ENCODE results near the gene AFG1L.
"Not testable (repeated sequence)": the region's sequence is repeated elsewhere in the genome, so short reads cannot be mapped to it uniquely, and the experiment has no call there.

Gene AFG1L

DNA sequence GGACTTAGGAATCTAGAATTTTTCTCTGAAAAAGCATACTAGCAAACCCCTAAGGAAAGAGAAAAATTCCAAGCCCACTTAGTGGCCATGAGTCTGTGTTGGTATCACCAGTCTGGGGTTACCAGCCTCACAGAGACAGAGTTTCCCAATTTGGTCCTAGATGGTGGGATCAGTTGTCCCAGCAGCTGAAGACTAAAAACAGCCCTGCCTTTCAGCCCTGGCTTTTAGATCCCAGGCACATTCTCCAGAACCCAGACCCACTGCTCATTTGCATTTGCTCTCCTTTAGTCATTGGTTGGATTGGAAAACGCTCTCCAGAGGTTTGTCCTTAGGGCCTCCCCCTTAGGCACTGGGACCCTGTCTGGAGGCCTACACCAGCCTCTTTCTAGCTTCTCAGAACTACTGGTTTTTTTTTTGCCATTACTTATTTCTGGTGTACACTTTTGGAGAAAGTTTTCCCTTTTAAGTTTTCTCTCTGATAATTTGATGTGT, 226.8 kb downstream of the AFG1L start:
- no peak overlapping the region for H3K4me3 ChIP-seq (ENCODE audit: insufficient read length, low read depth)
- H3K27me3 ChIP-seq (ENCODE audit: insufficient read depth, insufficient read length), result no peaks in the 10 kb centered on the region
- H3K9ac ChIP-seq (ENCODE audit: insufficient read length, low read depth), result no peak overlapping the region
- no peaks in the 10 kb centered on the region for H3K4me1 ChIP-seq (ENCODE audit: insufficient read depth, insufficient read length)
- TF ChIP-seq ZNF274 (IDR thresholded peaks at IDR 0.05; ENCODE audit: low read depth, low read length) (no peak), YY1 (IDR thresholded peaks at IDR 0.05; ENCODE audit: insufficient read depth, insufficient read length) (no peak), SUZ12 (IDR thresholded peaks at IDR 0.05; ENCODE audit: extremely low read depth, insufficient read depth, insufficient read length) (no peak)
- H3K36me3 ChIP-seq (ENCODE audit: insufficient read depth, insufficient read length, low read length), result no peaks in the 10 kb centered on the region
- H3K9me3 ChIP-seq (ENCODE audit: insufficient read depth, low read length), result no peaks in the 10 kb centered on the region
- DNase-seq (ENCODE audit: low read depth, low spot score), result no peak

DNA sequence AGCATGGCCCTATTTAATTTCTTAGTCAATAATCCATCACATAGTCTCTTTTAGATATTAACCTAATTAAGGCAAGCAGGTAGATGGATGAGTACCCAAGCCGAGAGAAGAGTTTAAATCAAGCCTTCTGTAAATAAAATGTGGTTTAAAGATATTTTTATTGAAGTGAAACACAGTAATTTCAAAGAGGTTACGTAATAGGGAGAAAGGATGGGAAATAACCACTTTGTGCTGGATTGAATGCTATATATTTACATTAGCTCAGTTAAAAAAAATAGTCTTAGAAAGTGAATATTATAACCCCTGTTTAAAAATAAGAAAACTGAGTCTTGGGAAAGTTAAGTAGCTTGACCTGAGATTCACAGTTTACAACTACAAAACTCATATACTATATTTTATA, 228.8 kb downstream of the AFG1L start:
- Histone ChIP-seq H3K36me3 (ENCODE audit: insufficient read depth, insufficient read length, low read length) (no peaks in the 10 kb centered on the region), H3K4me1 (ENCODE audit: insufficient read depth, insufficient read length) (peaks cover 2% of the 10 kb centered on the region), H3K9ac (ENCODE audit: insufficient read length, low read depth) (no peak overlapping the region), H3K27me3 (ENCODE audit: insufficient read depth, insufficient read length) (no peaks in the 10 kb centered on the region), H3K4me3 (ENCODE audit: insufficient read length, low read depth) (no peak overlapping the region), H3K9me3 (ENCODE audit: insufficient read depth, low read length) (no peaks in the 10 kb centered on the region)
- DNase-seq (ENCODE audit: low read depth, low spot score), result no peak
- TF ChIP-seq ZNF274 (IDR thresholded peaks at IDR 0.05; ENCODE audit: low read depth, low read length) (no peak), SUZ12 (IDR thresholded peaks at IDR 0.05; ENCODE audit: extremely low read depth, insufficient read depth, insufficient read length) (no peak), YY1 (IDR thresholded peaks at IDR 0.05; ENCODE audit: insufficient read depth, insufficient read length) (no peak)

DNA sequence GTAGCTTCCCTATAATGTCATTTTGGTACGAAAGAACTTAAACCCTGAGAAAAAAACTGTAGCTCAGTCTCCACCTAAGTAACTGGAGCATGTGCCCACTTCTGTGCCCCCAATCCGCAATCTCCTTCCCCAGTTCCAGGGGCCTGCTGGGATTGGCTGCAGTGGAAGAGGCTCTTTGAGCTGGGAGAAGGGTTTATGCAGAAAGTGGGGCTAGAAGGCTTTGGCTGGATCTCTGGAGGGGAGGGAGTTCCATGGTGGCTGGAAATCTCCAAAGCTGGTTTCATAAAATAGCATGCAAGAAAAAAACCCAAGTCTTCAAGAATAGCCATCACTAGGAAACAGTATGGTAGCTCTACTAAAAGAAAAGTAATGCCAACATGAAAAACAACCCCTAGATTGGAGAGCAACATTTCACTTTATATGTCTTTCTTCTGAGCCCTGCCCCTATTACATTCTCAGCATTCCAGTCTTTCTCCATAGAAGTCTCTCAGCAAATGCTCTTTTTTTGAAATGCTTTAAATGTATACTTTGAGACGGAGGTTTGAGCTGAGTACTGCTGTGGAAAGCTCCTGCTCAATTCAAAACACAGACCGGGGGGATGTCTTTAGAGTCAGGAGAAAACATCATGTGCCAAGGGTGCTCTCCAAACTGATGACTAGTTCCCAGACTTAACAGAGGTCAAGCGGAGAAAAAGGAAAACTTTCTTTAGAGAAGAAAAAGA, 229.8 kb downstream of the AFG1L start:
- H3K9me3 ChIP-seq (ENCODE audit: insufficient read depth, low read length), result no peaks in the 10 kb centered on the region
- no peaks in the 10 kb centered on the region for H3K36me3 ChIP-seq (ENCODE audit: insufficient read depth, insufficient read length, low read length)
- H3K27me3 ChIP-seq (ENCODE audit: insufficient read depth, insufficient read length), result no peaks in the 10 kb centered on the region
- DNase-seq (ENCODE audit: low read depth, low spot score), result no peak
- no peak overlapping the region for H3K4me3 ChIP-seq (ENCODE audit: insufficient read length, low read depth)
- H3K9ac ChIP-seq (ENCODE audit: insufficient read length, low read depth), result no peak overlapping the region
- peaks cover 2% of the 10 kb centered on the region for H3K4me1 ChIP-seq (ENCODE audit: insufficient read depth, insufficient read length)
- TF ChIP-seq ZNF274 (IDR thresholded peaks at IDR 0.05; ENCODE audit: low read depth, low read length) (no peak), SUZ12 (IDR thresholded peaks at IDR 0.05; ENCODE audit: extremely low read depth, insufficient read depth, insufficient read length) (no peak), YY1 (IDR thresholded peaks at IDR 0.05; ENCODE audit: insufficient read depth, insufficient read length) (no peak)

DNA sequence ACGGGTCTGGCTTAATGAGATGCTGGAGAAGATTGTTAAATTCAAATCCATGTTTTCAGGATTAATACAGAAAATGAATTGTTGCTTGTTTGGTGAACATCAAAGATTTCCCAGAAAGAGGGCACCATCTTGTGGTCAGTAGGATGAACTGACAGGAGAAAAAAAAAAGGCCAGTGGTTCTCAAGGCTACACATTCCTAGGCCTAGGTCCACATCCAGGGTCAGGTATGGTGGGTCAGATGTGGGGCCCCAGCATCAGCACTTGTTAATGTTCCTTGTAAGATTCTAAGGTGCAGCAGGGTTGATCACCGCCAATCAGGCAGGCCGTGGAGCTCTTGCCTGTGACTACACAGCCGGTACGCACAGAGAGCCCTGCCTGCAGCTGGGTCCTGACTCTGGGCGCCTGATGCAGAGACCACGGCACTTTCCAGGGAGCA, 231.9 kb downstream of the AFG1L start:
- Histone ChIP-seq H3K9me3 (ENCODE audit: insufficient read depth, low read length) (no peaks in the 10 kb centered on the region), H3K27me3 (ENCODE audit: insufficient read depth, insufficient read length) (no peaks in the 10 kb centered on the region), H3K4me1 (ENCODE audit: insufficient read depth, insufficient read length) (peaks cover 2% of the 10 kb centered on the region), H3K9ac (ENCODE audit: insufficient read length, low read depth) (no peak overlapping the region), H3K4me3 (ENCODE audit: insufficient read length, low read depth) (no peak overlapping the region), H3K36me3 (ENCODE audit: insufficient read depth, insufficient read length, low read length) (no peaks in the 10 kb centered on the region)
- no peak for DNase-seq (ENCODE audit: low read depth, low spot score)
- TF ChIP-seq ZNF274 (IDR thresholded peaks at IDR 0.05; ENCODE audit: low read depth, low read length) (no peak), YY1 (IDR thresholded peaks at IDR 0.05; ENCODE audit: insufficient read depth, insufficient read length) (no peak), SUZ12 (IDR thresholded peaks at IDR 0.05; ENCODE audit: extremely low read depth, insufficient read depth, insufficient read length) (no peak)

DNA sequence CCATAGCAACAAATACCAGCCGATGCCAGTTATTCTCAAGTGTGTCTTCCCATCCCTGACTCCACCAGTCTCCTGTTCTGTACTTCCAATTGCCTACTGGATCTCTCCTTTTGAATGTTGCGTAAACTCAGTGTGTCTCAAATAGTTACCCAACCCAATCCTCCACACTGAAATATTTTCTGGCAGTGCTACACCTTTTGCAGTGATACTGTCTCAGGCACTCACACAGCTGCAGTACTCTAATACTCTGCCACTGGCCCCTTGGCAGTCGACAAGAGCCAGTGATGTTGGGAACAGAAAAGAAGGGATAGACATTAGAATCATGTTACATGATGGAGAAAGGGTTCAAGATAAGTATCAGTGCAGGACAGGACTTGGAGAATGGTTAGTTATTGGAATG, 234.0 kb downstream of the AFG1L start:
- TF ChIP-seq YY1 (IDR thresholded peaks at IDR 0.05; ENCODE audit: insufficient read depth, insufficient read length) (no peak), SUZ12 (IDR thresholded peaks at IDR 0.05; ENCODE audit: extremely low read depth, insufficient read depth, insufficient read length) (no peak), ZNF274 (IDR thresholded peaks at IDR 0.05; ENCODE audit: low read depth, low read length) (no peak)
- H3K36me3 ChIP-seq (ENCODE audit: insufficient read depth, insufficient read length, low read length), result no peaks in the 10 kb centered on the region
- H3K9ac ChIP-seq (ENCODE audit: insufficient read length, low read depth), result no peak overlapping the region
- H3K9me3 ChIP-seq (ENCODE audit: insufficient read depth, low read length), result no peaks in the 10 kb centered on the region
- DNase-seq (ENCODE audit: low read depth, low spot score), result no peak
- H3K4me3 ChIP-seq (ENCODE audit: insufficient read length, low read depth), result no peak overlapping the region
- H3K27me3 ChIP-seq (ENCODE audit: insufficient read depth, insufficient read length), result no peaks in the 10 kb centered on the region
- peaks cover 2% of the 10 kb centered on the region for H3K4me1 ChIP-seq (ENCODE audit: insufficient read depth, insufficient read length)

DNA sequence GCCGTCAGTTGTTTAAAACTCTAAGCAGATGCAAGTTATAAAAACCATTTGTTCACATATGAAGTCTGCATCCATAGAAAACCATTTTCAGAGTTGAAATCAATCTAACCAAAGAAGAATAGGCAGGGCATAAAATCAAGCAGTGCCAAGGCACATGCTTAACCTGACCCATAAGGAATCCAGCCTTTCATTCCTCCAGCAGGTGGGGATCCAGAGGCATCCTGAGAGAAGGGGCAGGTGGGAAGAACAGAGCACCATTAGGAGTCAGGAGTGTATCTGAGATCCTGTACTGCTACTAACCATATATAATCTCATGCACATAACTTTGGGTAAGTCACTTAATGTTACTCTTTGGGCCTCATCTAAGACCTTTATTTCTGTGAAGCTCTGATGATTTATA, 236.5 kb downstream of the AFG1L start:
- no peak for TF ChIP-seq ZNF274 (IDR thresholded peaks at IDR 0.05; ENCODE audit: low read depth, low read length)
- TF ChIP-seq YY1 (IDR thresholded peaks at IDR 0.05; ENCODE audit: insufficient read depth, insufficient read length), result no peak
- TF ChIP-seq SUZ12 (IDR thresholded peaks at IDR 0.05; ENCODE audit: extremely low read depth, insufficient read depth, insufficient read length), result no peak
- H3K4me3 ChIP-seq (ENCODE audit: insufficient read length, low read depth), result no peak overlapping the region
- H3K9me3 ChIP-seq (ENCODE audit: insufficient read depth, low read length), result no peaks in the 10 kb centered on the region
- H3K27me3 ChIP-seq (ENCODE audit: insufficient read depth, insufficient read length), result no peaks in the 10 kb centered on the region
- peaks cover 2% of the 10 kb centered on the region for H3K4me1 ChIP-seq (ENCODE audit: insufficient read depth, insufficient read length)
- DNase-seq (ENCODE audit: low read depth, low spot score), result no peak
- H3K9ac ChIP-seq (ENCODE audit: insufficient read length, low read depth), result no peak overlapping the region
- H3K36me3 ChIP-seq (ENCODE audit: insufficient read depth, insufficient read length, low read length), result no peaks in the 10 kb centered on the region

DNA sequence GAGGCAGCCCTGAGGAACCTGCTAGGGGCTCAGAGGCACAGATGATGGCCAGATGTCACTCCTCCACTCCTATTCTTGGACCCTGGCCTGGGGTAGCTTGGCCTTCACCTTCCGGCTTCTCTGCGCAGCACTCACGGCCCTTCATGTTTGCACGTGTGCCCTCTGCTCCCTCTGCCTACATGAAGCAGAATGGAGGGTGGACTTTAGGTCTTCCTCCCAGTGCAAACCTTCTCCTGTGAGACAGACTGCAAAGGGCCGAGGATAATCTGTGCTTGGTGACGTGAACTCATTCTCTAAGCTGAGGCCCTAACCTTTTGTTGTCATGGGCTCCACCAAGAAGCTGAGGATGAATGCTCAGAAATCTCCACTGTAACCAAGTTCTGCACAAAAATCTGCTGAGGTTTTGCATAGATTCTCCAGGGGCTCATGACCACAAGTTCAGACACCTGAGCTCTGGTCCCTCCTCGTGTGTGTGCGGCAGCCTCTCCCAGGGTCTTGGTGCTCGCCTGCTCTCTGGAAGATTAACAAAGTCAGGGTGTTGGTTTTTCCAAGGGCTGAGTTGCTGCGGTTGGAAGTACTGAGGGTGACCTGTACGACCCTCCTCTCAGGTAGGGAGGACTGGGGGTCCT, 240.4 kb downstream of the AFG1L start:
- H3K36me3 ChIP-seq (ENCODE audit: insufficient read depth, insufficient read length, low read length), result no peaks in the 10 kb centered on the region

DNA sequence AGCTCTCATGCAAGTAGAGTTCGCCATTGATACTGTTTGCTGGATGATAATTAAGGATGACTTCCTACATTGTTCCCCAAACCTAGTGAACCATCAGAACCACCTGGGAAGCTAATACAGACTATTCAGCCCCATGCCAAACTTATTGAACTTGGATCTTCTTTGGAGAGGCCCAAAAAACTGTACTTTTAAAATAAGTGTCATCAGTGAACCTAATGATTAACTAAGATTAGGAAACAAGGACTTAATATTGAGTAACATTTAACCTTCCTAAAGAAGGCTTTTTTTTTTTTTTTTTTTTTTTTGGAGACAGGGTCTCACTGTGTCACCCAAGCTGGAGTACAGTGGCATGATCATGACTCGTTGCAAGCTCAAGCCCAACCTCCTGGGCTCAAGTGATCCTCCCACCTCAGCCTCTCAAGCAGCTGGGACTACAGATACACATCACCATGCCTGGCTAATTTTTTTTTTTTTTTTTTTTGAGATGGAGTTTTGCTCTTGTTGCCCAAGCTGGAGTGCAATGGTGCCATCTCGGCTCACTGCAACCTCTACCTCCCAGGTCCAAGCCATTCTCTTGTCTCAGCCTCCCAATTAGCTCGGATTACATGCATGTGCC, 241.2 kb downstream of the AFG1L start:
- H3K4me3 ChIP-seq (ENCODE audit: insufficient read length, low read depth); H3K36me3 ChIP-seq (ENCODE audit: insufficient read depth, insufficient read length, low read length); H3K4me1 ChIP-seq (ENCODE audit: insufficient read depth, insufficient read length); H3K9ac ChIP-seq (ENCODE audit: insufficient read length, low read depth); DNase-seq (ENCODE audit: low read depth, low spot score); H3K27me3 ChIP-seq (ENCODE audit: insufficient read depth, insufficient read length); H3K9me3 ChIP-seq (ENCODE audit: insufficient read depth, low read length): not testable (repeated sequence)

More for the DNA sequence above, 240.4 kb downstream of the AFG1L start:
- H3K4me3 ChIP-seq (ENCODE audit: insufficient read length, low read depth), result no peak overlapping the region
- H3K4me1 ChIP-seq (ENCODE audit: insufficient read depth, insufficient read length), result no peaks in the 10 kb centered on the region
- DNase-seq (ENCODE audit: low read depth, low spot score), result no peak
- peaks cover 5% of the 10 kb centered on the region for H3K9me3 ChIP-seq (ENCODE audit: insufficient read depth, low read length)
- H3K9ac ChIP-seq (ENCODE audit: insufficient read length, low read depth), result no peak overlapping the region
- H3K27me3 ChIP-seq (ENCODE audit: insufficient read depth, insufficient read length), result no peaks in the 10 kb centered on the region
- no peak for TF ChIP-seq YY1 (IDR thresholded peaks at IDR 0.05; ENCODE audit: insufficient read depth, insufficient read length)
- TF ChIP-seq SUZ12 (IDR thresholded peaks at IDR 0.05; ENCODE audit: extremely low read depth, insufficient read depth, insufficient read length), result no peak
- TF ChIP-seq ZNF274 (IDR thresholded peaks at IDR 0.05; ENCODE audit: low read depth, low read length), result no peak
